Measurements from ENCODE around the gene VCX. TPM values are rescaled to one million over a fixed set of nuclear protein-coding genes. Genes with fewer than 3 reads are reported as not detected.

The VCX gene
- not detected in 2 replicates for total RNA-seq

GRCh38 chrX:7842871-7843270 is at the start of gene VCX:
TSS of gene VCX (plus strand) at chrX:7843171. CDS start at chrX:7843204, 33 bp downstream.

Other genes with a start within 250 kb of the VCX start
- 13.7 and 18.5 TPM in 2 replicates for gene PNPLA4, start 84.2 kb downstream of the VCX start, total RNA-seq

Data from smooth muscle cell of bladder (primary cell).